Neural progenitor cell (in vitro differentiated cells): Measurements from ENCODE around the gene CDH13.

ENCODE experiments used
- CTCF ChIP-seq: fragments of 200-600 bp; sonication (generic); IDR thresholded peaks from 2 replicates; pipeline ENCODE4 v1.5.1; 2017; ENCODE audit warnings: antibody characterized with exemption, mild to moderate bottlenecking
- EZH2phosphoT487 ChIP-seq: fragments of 200-600 bp; sonication (generic); IDR thresholded peaks from 2 replicates; pipeline ENCODE4 v1.6.1; 2017; ENCODE audit warnings: antibody characterized with exemption

- no peak for TF ChIP-seq CTCF
- TF ChIP-seq EZH2phosphoT487: no peak
Observed at GRCh38 chr16:82876951-82877350, 250.2 kb downstream of the CDH13 start.
